PC-3 (cell line): ENCODE measurements around the gene PTPRR. TPM values are rescaled to one million over a fixed set of nuclear protein-coding genes. Genes with fewer than 3 reads are reported as not detected.

Experiments used
- ATAC-seq: fragments of 200-7000 bp; cut with Tn5 transposase; 2 replicates; pipeline ENCODE4 v1.9.1; 2020; ENCODE audit warnings: mild to moderate bottlenecking, moderate library complexity
- BruUV-seq: library from RNA; stranded (reverse); fragments of 400-500 nt; replicated peaks from 2 replicates; lab custom pipeline; 2021; lab: Mats Ljungman, UMichigan
- CTCF ChIA-PET: fragments of 300-600 bp; sonication (Branson Sonifier 250); formaldehyde crosslinking; loops from one replicate; lab custom pipeline; 2022; ENCODE audit warnings: antibody characterized with exemption; lab: Charles Lee
- POLR2A ChIA-PET: fragments of 300-600 bp; sonication (Branson Sonifier 250); formaldehyde crosslinking; loops from one replicate; lab custom pipeline; 2022; ENCODE audit warnings: antibody characterized with exemption; ENCODE audit not compliant: unreplicated experiment; lab: Charles Lee
- DNase-seq: peaks from one replicate; pipeline ENCODE4 v3.0.0-alpha.2; 2015
- H2AFZ ChIP-seq: fragments of 300-600 bp; sonication (generic); 2 replicates; pipeline ENCODE4 v1.6.0; 2016; ENCODE audit warnings: antibody characterized with exemption, low read length
- H3F3A ChIP-seq: fragments of 300-600 bp; sonication (generic); one replicate; pipeline ENCODE4 v1.6.0; 2017; ENCODE audit warnings: antibody characterized with exemption, low read length, control low read depth, mild to moderate bottlenecking; ENCODE audit not compliant: unreplicated experiment
- H3K27ac ChIP-seq: fragments of 300-600 bp; sonication (generic); 2 replicates; pipeline ENCODE4 v1.5.1; 2016; ENCODE audit warnings: mild to moderate bottlenecking, low read length
- H3K27me3 ChIP-seq: fragments of 300-600 bp; sonication (generic); 2 replicates; pipeline ENCODE4 v1.6.1; 2016; ENCODE audit warnings: low read length, mixed read lengths
- H3K36me3 ChIP-seq: fragments of 300-600 bp; sonication (generic); 2 replicates; pipeline ENCODE4 v1.6.1; 2016; ENCODE audit warnings: low read depth, mixed run types, low read length, mixed read lengths
- H3K4me1 ChIP-seq: fragments of 300-600 bp; sonication (generic); 2 replicates; pipeline ENCODE4 v1.5.1; 2016; ENCODE audit warnings: low read length; ENCODE audit not compliant: insufficient read depth
- H3K4me2 ChIP-seq: fragments of 300-600 bp; sonication (generic); 2 replicates; pipeline ENCODE4 v1.6.0; 2016; ENCODE audit warnings: low read length
- H3K4me3 ChIP-seq: fragments of 300-600 bp; sonication (generic); 2 replicates; pipeline ENCODE4 v1.5.1; 2016; ENCODE audit warnings: mild to moderate bottlenecking, low read length, mixed read lengths
- H3K79me2 ChIP-seq: fragments of 300-600 bp; sonication (generic); 2 replicates; pipeline ENCODE4 v1.6.1; 2017; ENCODE audit warnings: low read length, mixed read lengths
- H3K9ac ChIP-seq: fragments of 300-600 bp; sonication (generic); 2 replicates; pipeline ENCODE4 v1.6.0; 2016; ENCODE audit warnings: mild to moderate bottlenecking, low read length
- H3K9me2 ChIP-seq: fragments of 300-600 bp; sonication (generic); replicated peaks from 2 replicates; pipeline ENCODE4 v1.6.1; 2016; ENCODE audit warnings: mixed run types, low read length, mixed read lengths
- H3K9me3 ChIP-seq: fragments of 300-600 bp; sonication (generic); 2 replicates; pipeline ENCODE4 v1.6.1; 2016; ENCODE audit warnings: low read length, mixed read lengths
- H4K20me1 ChIP-seq: fragments of 300-600 bp; sonication (generic); 2 replicates; pipeline ENCODE4 v1.6.1; 2016; ENCODE audit warnings: low read length, mixed read lengths
- CTCF ChIP-seq: fragments of 300-600 bp; sonication (generic); conservative IDR thresholded peaks from 2 replicates; pipeline ENCODE4 v1.5.1; 2017; ENCODE audit warnings: antibody characterized with exemption, low read depth, mild to moderate bottlenecking, low read length
- EZH2 ChIP-seq: fragments of 300-600 bp; sonication (generic); IDR thresholded peaks from one replicate; pipeline ENCODE4 v1.6.1; 2017; ENCODE audit warnings: antibody characterized with exemption, mild to moderate bottlenecking, low read length; ENCODE audit not compliant: unreplicated experiment
- EZH2phosphoT487 ChIP-seq: fragments of 300-600 bp; sonication (generic); IDR thresholded peaks from 2 replicates; pipeline ENCODE4 v1.6.1; 2018; ENCODE audit warnings: mild to moderate bottlenecking, antibody characterized with exemption, low read length, borderline replicate concordance
- intact Hi-C: fragments of 100-400 bp; cut with micrococcal nuclease; formaldehyde crosslinking; loops from 2 replicates; pipeline ENCODE4 v1.9.0; 2023
- total RNA-seq: library from RNA; depleted of rRNA; stranded (reverse); fragments of >200 nt; gene quantifications from 2 replicates; pipeline ENCODE4 v1.2.3, GENCODE V29; 2014

PTPRR gene
- total RNA-seq, 1 experiment from 2014 or later = 3.1 TPM

- Histone ChIP-seq H3K36me3 (no peaks in the 10 kb centered on the region), H4K20me1 (no peaks in the 10 kb centered on the region), H3K4me3 (no peak overlapping the region), H3K9me3 (no peaks in the 10 kb centered on the region), H3K27ac (no peak overlapping the region), H3K9me2 (no peaks in the 10 kb centered on the region), H3K4me1 (no peaks in the 10 kb centered on the region), H3F3A (no peaks in the 10 kb centered on the region), H3K9ac (no peak overlapping the region), H3K27me3 (no peaks in the 10 kb centered on the region), H3K79me2 (no peaks in the 10 kb centered on the region), H3K4me2 (no peak overlapping the region), H2AFZ (no peak overlapping the region)
- POLR2A ChIA-PET = no interaction called here
- intact Hi-C loops = no loop called here
- no peak for TF ChIP-seq EZH2
- TF ChIP-seq CTCF = no peak
- TF ChIP-seq EZH2phosphoT487 = no peak
- DNase-seq (peak; percentile 20), ATAC-seq (no peak)
- CTCF ChIA-PET = no interaction called here
- no TSS peak for BruUV-seq
Observed at GRCh38 chr12:70628701-70629480, 291.6 kb downstream of the PTPRR start.

GRCh38 chr12:70627677-70628076 lies 292.9 kb downstream of the PTPRR start:
- POLR2A ChIA-PET = no interaction called here
- Histone ChIP-seq H3K27me3 (no peaks in the 10 kb centered on the region), H3K4me3 (no peak overlapping the region), H2AFZ (no peak overlapping the region), H3K4me2 (no peak overlapping the region), H3K9ac (no peak overlapping the region), H3F3A (no peaks in the 10 kb centered on the region), H4K20me1 (no peaks in the 10 kb centered on the region), H3K27ac (no peak overlapping the region), H3K9me2 (no peaks in the 10 kb centered on the region), H3K36me3 (no peaks in the 10 kb centered on the region), H3K79me2 (no peaks in the 10 kb centered on the region), H3K9me3 (no peaks in the 10 kb centered on the region), H3K4me1 (no peaks in the 10 kb centered on the region)
- TF ChIP-seq EZH2 (no peak), EZH2phosphoT487 (no peak), CTCF (no peak)
- intact Hi-C loops = no loop called here
- CTCF ChIA-PET = no interaction called here
- ATAC-seq (no peak), DNase-seq (no peak)
- no TSS peak for BruUV-seq

GRCh38 chr12:70626180-70626579 lies 294.4 kb downstream of the PTPRR start:
- H3K27ac ChIP-seq = no peak overlapping the region
- H3K36me3 ChIP-seq = no peaks in the 10 kb centered on the region
- no peak overlapping the region for H2AFZ ChIP-seq
- H3F3A ChIP-seq = no peaks in the 10 kb centered on the region
- no TSS peak for BruUV-seq
- H3K4me2 ChIP-seq = no peak overlapping the region
- H3K4me1 ChIP-seq = no peaks in the 10 kb centered on the region
- no peak for DNase-seq
- TF ChIP-seq EZH2 (no peak), EZH2phosphoT487 (no peak), CTCF (no peak)
- intact Hi-C loops = no loop called here
- no peak overlapping the region for H3K9ac ChIP-seq
- H3K9me2 ChIP-seq = no peaks in the 10 kb centered on the region
- no peaks in the 10 kb centered on the region for H3K27me3 ChIP-seq
- no peaks in the 10 kb centered on the region for H3K79me2 ChIP-seq
- ChIA-PET CTCF (no interaction called here), POLR2A (no interaction called here)
- no peaks in the 10 kb centered on the region for H3K9me3 ChIP-seq
- no peak overlapping the region for H3K4me3 ChIP-seq
- ATAC-seq = no peak
- H4K20me1 ChIP-seq = no peaks in the 10 kb centered on the region
